GM12891 (cell line): Measurements from ENCODE around the gene MDH1B.
"Not testable (repeated sequence)": the region's sequence is repeated elsewhere in the genome, so short reads cannot be mapped to it uniquely, and the experiment has no call there.

Experiments
- DNase-seq: peaks from one replicate; pipeline ENCODE4 v3.0.0; 2011; ENCODE audit warnings: low spot score; ENCODE audit not compliant: insufficient read length
- FAIRE-seq: peaks from 2 replicates; lab custom pipeline; 2011; peaks lifted over from hg19 to GRCh38; lab: Jason Lieb, UNC
- PAX5 ChIP-seq: IDR thresholded peaks from 2 replicates; pipeline ENCODE4 v1.6.1; 2011; ENCODE audit warnings: low read length, moderate library complexity, mild to moderate bottlenecking; ENCODE audit not compliant: insufficient read depth, severe bottlenecking
- POLR2A ChIP-seq: IDR thresholded peaks from 2 replicates; pipeline ENCODE4 v1.6.1; 2011; ENCODE audit warnings: low read depth, low read length, control low read depth
- POLR2AphosphoS5 ChIP-seq: IDR thresholded peaks from 2 replicates; pipeline ENCODE4 v1.6.1; 2011; ENCODE audit warnings: low read depth, low read length, control low read depth
- POU2F2 ChIP-seq: IDR thresholded peaks from 2 replicates; pipeline ENCODE4 v1.6.1; 2011; ENCODE audit warnings: low read depth, mild to moderate bottlenecking, control low read depth, low read length, moderate library complexity
- SPI1 ChIP-seq: IDR thresholded peaks from 2 replicates; pipeline ENCODE4 v1.6.1; 2011; ENCODE audit warnings: low read depth, low read length, control low read depth
- TAF1 ChIP-seq: IDR thresholded peaks from 2 replicates; pipeline ENCODE4 v1.6.1; 2011; ENCODE audit warnings: low read depth, low read length, control low read depth

The MDH1B gene

DNA sequence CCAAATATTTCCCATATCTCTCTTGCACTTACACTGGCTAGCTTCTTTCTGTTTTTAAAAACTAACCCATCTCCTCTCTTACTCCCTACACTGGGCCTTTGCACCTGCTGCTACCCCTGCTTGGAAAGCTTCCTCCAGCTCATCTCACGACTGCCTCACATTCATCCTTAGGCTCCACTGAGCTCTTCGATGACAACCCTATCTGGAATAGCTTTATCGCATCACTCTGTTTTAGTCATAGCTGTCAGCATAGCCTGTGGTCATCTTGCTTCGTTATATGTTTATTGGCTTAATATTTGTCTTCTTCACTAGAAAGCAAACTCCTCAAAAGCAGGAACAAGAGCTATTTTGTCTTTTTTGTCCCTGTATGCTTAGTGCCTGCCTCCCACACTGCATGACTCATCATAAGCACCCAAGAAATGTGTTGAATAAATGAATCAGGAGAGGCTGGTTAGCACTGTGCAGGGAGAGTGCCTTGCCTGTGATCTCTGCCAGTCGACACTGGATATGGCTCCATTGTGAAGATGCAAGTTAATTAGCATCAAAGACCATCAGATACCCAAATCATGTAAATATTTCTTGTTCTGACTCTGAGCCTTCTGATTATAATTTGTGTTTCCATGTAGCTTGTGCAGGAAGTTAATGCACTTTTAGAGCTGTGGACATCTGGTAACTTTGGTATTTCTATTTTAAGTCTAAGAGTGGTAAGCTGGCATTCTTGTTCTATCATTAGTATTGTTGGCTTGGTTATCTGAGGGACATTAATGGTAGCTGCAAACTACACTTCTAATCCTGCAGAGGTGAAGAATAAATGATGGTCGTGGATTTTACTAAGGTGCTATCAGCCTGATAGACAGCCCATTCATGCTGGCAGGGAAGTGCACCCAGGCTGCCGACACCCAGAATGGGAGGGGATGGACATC, 36.6 kb downstream of the MDH1B start:
- DNase-seq (no peak), FAIRE-seq (no peak)
- no peak for TF ChIP-seq POLR2A
- no peak for TF ChIP-seq TAF1
- TF ChIP-seq POU2F2 = no peak
- no peak for TF ChIP-seq PAX5
- no peak for TF ChIP-seq POLR2AphosphoS5
- TF ChIP-seq SPI1 = no peak

DNA sequence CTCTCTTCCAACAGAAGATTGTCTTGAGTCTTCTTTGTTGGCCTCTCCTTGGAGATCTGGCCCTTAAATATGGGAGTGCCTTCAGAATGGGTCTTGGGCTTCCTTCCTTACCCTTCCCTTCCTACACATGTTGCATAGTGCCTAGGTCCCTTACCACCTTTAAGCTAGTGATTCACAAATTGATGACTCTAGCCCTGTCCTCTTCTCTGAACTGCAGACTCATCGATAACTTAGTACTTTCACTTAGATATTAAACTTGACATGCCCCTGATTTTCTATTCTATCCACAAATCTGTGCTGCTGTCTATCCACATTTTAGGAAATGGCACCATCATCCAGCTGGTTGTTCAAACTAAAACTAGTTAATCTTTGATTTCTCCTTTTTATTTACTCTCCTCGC, 37.8 kb downstream of the MDH1B start:
- TF ChIP-seq TAF1 = no peak
- TF ChIP-seq SPI1 = no peak
- no peak for TF ChIP-seq POLR2AphosphoS5
- no peak for TF ChIP-seq POU2F2
- TF ChIP-seq PAX5 = no peak
- TF ChIP-seq POLR2A = no peak
- no peak for FAIRE-seq
- no peak for DNase-seq

DNA sequence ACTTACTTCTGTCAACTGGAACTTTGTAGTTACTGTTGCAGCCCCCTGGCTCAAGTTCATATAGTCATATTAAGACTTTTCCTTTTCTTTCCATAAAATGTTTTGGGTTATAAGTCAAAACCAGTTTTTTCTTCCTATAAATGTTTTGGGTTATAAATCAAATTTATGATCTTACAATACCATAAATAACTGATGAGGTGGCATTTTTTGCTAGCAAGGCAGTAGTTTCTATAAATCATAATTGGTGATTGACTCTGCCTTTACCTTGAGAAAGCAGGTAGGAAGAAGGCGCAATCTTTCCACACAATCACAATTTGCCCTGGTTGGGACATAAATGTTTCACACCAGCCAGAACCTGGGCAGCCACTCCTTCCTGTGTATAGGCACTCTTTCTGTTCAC, 41.8 kb downstream of the MDH1B start:
- FAIRE-seq (no peak), DNase-seq (no peak)
- TF ChIP-seq SPI1 (no peak), POLR2A (no peak), TAF1 (no peak), POU2F2 (no peak), POLR2AphosphoS5 (no peak), PAX5 (no peak)

GRCh38 chr2:206721256-206721920, 43.7 kb downstream of the MDH1B start:
- DNase-seq = no peak
- no peak for FAIRE-seq
- no peak for TF ChIP-seq POU2F2
- no peak for TF ChIP-seq POLR2A
- no peak for TF ChIP-seq POLR2AphosphoS5
- no peak for TF ChIP-seq PAX5
- TF ChIP-seq TAF1 = no peak
- TF ChIP-seq SPI1 = no peak

- no peak for FAIRE-seq
- no peak for TF ChIP-seq POLR2A
- TF ChIP-seq SPI1 = no peak
- TF ChIP-seq POLR2AphosphoS5 = no peak
- no peak for TF ChIP-seq PAX5
- no peak for TF ChIP-seq TAF1
- TF ChIP-seq POU2F2 = no peak
- DNase-seq = no peak
Observed at GRCh38 chr2:206718296-206718695, 46.8 kb downstream of the MDH1B start, which contains the start of gene DYTN. Gene DYTN (minus strand): TSS chr2:206718396. CDS start chr2:206718279, 117 bp downstream.

DNA sequence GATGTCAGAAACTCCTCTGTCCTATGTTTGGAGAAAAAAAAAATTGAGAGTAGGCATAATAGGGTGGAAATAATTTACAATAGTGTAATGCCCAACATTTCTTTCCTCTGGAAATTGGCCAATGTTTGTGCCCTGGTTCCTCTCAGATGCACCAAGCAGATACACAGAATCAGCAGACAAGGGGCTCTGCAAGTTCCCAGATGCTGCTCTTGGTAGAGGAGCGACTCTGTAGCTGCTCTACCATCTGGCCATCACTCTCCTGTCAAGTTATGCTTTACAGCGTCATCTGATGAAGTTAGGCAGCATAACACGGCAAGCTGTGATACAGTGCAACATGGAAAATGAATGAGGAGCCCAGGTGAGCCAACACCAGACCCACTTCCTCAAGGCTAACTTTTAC, 48.5 kb downstream of the MDH1B start:
- FAIRE-seq = no peak
- no peak for DNase-seq
- no peak for TF ChIP-seq POLR2AphosphoS5
- TF ChIP-seq POU2F2 = no peak
- TF ChIP-seq POLR2A = no peak
- TF ChIP-seq TAF1 = no peak
- no peak for TF ChIP-seq PAX5
- no peak for TF ChIP-seq SPI1

GRCh38 chr2:206715183-206715582, 49.9 kb downstream of the MDH1B start:
- FAIRE-seq, DNase-seq: not testable (repeated sequence)

- FAIRE-seq = peak; percentile 43
- no peak for DNase-seq
- no peak for TF ChIP-seq PAX5
- no peak for TF ChIP-seq TAF1
- TF ChIP-seq POLR2AphosphoS5 = no peak
- peak; percentile 66 for TF ChIP-seq SPI1
- TF ChIP-seq POLR2A = no peak
- no peak for TF ChIP-seq POU2F2
Observed at GRCh38 chr2:206713746-206714145, 51.4 kb downstream of the MDH1B start.

GRCh38 chr2:206708286-206708685, 56.8 kb downstream of the MDH1B start:
- TF ChIP-seq SPI1 = no peak
- TF ChIP-seq POU2F2 = no peak
- FAIRE-seq (no peak), DNase-seq (no peak)
